Mucosa of stomach (tissue), 1 donor: ENCODE data around the gene CABLES1.

Experiments
- H3K27me3 ChIP-seq: one replicate; pipeline ENCODE4 v1.7.0; 2013; ENCODE audit warnings: mild to moderate bottlenecking, low read length; ENCODE audit not compliant: control insufficient read depth, insufficient read depth
- H3K36me3 ChIP-seq: one replicate; pipeline ENCODE4 v1.7.0; 2013; ENCODE audit warnings: low read length; ENCODE audit not compliant: control insufficient read depth, insufficient read depth
- H3K4me1 ChIP-seq: one replicate; pipeline ENCODE4 v1.7.0; 2013; ENCODE audit warnings: mild to moderate bottlenecking, low read length; ENCODE audit not compliant: control insufficient read depth, insufficient read depth
- H3K4me3 ChIP-seq: one replicate; pipeline ENCODE4 v1.7.0; 2013; ENCODE audit warnings: low read length
- H3K9ac ChIP-seq: one replicate; pipeline ENCODE4 v1.7.0; 2013; ENCODE audit warnings: mild to moderate bottlenecking, low read length, moderate library complexity
- H3K9me3 ChIP-seq: one replicate; pipeline ENCODE4 v1.7.0; 2013; ENCODE audit warnings: mild to moderate bottlenecking, low read length, moderate library complexity; ENCODE audit not compliant: control insufficient read depth
- donor health status: Pancreatic carcinoma.

Gene CABLES1

DNA sequence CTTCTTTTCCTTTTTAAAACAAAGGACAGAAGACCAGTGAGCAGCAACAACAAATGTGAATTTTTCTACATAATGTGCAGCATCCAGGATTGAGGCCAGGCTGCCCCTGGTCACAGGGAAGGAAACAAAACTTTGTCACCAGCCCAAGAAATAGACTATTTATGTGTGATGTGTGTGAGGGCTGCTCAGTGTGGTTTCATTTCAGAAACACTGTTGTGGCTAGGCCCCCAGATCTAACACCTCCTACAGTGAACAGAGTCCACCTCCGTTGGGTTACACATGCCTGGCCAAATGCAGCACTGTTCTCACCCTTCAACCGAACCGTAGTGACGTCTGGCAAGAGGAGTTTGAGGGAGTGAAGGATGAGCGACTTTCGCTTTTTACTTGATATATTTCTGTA, 171.5 kb downstream of the CABLES1 start:
- H3K9ac ChIP-seq = no peak overlapping the region
- H3K27me3 ChIP-seq = no peaks in the 10 kb centered on the region
- no peak overlapping the region for H3K4me3 ChIP-seq
- H3K36me3 ChIP-seq = no peaks in the 10 kb centered on the region
- no peaks in the 10 kb centered on the region for H3K4me1 ChIP-seq
- no peaks in the 10 kb centered on the region for H3K9me3 ChIP-seq

DNA sequence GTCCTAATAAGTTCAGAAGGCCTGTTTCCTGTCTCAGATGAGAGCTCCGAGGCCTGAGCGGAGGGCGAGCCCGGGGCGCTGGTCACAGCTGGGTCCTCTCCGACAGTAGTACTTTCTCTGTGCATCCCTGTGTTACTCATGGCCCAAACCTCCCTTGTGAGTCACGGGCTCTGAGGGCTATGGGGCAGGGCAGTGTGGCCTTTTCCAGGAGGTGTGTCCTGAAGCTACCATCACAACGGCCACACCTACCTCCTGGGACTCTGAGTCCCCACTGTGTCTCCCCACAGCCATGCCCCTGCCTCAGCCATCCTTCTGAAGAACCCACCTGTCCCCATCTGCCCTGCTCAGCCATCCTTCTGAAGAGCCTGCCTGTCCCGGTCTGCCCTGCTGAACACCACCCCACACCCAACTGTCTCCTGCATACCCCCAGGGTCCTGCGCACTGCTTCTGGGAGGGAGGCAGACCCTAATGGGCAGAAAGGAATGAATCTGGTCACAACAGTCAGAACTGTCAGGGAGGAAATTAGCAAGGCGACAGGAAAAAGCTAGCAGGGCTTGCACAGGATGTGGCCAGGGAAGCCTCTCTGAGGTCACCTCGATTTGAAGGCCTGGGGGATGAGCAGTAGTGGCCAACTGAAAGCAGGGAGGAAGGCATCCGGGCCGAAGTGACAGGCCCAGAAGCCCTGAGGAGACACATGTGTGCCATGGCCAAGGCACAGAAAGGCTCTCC, 172.4 kb downstream of the CABLES1 start:
- H3K4me1 ChIP-seq = no peaks in the 10 kb centered on the region
- H3K9ac ChIP-seq = no peak overlapping the region
- H3K4me3 ChIP-seq = no peak overlapping the region
- H3K9me3 ChIP-seq = no peaks in the 10 kb centered on the region
- no peaks in the 10 kb centered on the region for H3K27me3 ChIP-seq
- H3K36me3 ChIP-seq = no peaks in the 10 kb centered on the region
